PFSK-1 (cell line): Measurements from ENCODE around the gene C3orf20.

Source experiments
- POLR2AphosphoS5 ChIP-seq: IDR thresholded peaks from 2 replicates; pipeline ENCODE4 v1.6.1; 2012; ENCODE audit warnings: low read depth, mild to moderate bottlenecking, control low read depth, low read length, moderate library complexity
- TF ChIP-seq, protein P1 (sequence below), 2 experiments: IDR thresholded peaks; 2 replicates each; pipeline versions ENCODE4 v1.6.1 to v1.8.0; 2011 to 2012; ENCODE audit warnings: low read depth in 2 of 2, low read length in 2 of 2, control low read depth in 1 of 2, inconsistent platforms in 1 of 2, mild to moderate bottlenecking in 1 of 2, moderate library complexity in 1 of 2; ENCODE audit not compliant: insufficient read depth in 1 of 2

DNA sequence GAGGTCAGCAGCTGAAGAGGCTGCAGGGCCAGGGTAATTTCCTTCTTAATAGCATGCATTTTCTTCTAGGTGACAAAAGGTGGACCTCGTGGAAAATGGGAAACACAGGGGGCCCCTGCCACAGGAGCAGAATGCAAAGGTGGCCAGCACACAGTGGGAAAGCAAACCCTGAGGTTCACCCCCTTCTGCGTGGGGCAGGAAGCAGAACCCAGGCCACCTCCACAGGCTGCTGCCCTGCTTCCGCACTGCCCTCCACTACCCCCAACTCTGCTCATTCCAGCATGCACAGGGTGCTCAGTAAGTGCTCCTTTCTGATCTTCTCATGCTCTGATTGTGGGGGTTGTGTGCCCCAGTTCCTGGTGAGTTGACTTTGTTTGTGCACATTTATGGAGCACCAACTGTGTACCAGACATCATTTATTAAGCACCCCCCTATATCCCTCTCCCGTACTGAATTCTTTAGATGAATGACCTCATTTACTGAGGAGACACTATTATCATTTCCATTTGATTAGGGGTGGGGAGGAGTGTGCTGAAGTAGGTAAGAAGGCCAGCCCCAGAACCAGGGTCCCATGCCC is 131.1 kb downstream of the C3orf20 start:
- no peak for TF ChIP-seq POLR2AphosphoS5
- TF ChIP-seq, protein P1, sequence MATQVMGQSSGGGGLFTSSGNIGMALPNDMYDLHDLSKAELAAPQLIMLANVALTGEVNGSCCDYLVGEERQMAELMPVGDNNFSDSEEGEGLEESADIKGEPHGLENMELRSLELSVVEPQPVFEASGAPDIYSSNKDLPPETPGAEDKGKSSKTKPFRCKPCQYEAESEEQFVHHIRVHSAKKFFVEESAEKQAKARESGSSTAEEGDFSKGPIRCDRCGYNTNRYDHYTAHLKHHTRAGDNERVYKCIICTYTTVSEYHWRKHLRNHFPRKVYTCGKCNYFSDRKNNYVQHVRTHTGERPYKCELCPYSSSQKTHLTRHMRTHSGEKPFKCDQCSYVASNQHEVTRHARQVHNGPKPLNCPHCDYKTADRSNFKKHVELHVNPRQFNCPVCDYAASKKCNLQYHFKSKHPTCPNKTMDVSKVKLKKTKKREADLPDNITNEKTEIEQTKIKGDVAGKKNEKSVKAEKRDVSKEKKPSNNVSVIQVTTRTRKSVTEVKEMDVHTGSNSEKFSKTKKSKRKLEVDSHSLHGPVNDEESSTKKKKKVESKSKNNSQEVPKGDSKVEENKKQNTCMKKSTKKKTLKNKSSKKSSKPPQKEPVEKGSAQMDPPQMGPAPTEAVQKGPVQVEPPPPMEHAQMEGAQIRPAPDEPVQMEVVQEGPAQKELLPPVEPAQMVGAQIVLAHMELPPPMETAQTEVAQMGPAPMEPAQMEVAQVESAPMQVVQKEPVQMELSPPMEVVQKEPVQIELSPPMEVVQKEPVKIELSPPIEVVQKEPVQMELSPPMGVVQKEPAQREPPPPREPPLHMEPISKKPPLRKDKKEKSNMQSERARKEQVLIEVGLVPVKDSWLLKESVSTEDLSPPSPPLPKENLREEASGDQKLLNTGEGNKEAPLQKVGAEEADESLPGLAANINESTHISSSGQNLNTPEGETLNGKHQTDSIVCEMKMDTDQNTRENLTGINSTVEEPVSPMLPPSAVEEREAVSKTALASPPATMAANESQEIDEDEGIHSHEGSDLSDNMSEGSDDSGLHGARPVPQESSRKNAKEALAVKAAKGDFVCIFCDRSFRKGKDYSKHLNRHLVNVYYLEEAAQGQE (IDR thresholded peaks at IDR 0.05; ENCODE audit: insufficient read depth in 1 of 2, low read depth in 2 of 2, low read length in 2 of 2): no peak
